ENCODE measurements around the gene PLA2G4A.

Gene PLA2G4A

DNA sequence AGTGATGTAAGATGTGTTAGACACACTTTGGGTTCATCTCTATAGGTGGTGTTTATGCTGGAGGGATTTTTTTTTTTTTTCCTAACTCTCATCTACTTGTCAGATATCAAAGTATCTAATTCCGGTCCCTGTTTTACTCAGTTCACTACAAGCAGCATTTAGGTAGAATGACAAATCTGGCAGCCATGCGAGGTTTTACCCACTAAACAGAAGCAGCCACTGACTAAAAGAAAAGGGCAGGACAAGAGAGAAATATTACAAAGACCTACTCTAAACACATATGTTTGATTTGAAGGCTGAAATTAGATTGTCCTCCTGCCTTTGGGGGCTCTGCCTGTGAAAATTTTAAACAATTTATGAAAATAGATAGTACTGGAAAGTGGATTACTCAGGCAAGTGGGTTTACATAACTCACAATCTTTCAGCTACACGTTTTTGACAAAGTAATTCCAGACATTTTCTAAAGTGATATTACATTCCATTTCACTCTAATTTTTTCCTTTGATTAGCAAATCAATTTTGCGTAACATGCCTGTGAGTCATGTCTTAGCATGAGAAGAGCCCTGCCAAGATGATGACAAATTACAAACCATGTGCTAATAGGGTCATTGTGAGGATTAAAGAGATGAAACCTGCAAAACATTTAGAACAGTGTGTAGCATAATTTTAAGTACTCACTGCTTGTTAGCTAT lies 172.6 kb downstream of the PLA2G4A start:
- TF ChIP-seq POLR2A (IDR thresholded peaks at IDR 0.05; ENCODE audit: low read depth, low read length), result no peak
- no peak for DNase-seq (ENCODE audit: insufficient read length, low spot score)
- no peak for FAIRE-seq

GRCh38 chr1:187003353-187003752 lies 174.6 kb downstream of the PLA2G4A start:
- FAIRE-seq, result no peak
- DNase-seq (ENCODE audit: insufficient read length, low spot score), result no peak
- no peak for TF ChIP-seq POLR2A (IDR thresholded peaks at IDR 0.05; ENCODE audit: low read depth, low read length)

DNA sequence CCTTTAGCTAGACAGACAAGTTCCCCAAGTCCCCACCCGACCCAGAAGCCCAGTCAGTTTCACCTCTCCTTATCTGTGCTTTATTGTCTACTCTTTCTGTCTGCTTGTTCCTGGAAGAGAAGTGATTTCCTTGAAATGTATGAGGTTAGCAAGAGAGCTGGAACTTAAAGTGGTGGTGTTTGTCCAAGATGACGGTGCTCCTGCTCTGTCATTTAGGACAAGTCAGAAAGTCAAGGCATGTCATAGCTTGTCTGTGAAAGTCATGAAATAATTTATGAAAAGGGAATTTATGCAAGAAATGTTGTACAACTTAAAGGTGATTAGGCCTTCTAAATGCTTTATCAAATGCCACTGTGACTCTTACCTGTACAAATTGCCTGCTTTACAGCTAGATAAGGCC lies 178.1 kb downstream of the PLA2G4A start:
- no peak for TF ChIP-seq POLR2A (IDR thresholded peaks at IDR 0.05; ENCODE audit: low read depth, low read length)
- FAIRE-seq (no peak), DNase-seq (ENCODE audit: insufficient read length, low spot score) (no peak)

DNA sequence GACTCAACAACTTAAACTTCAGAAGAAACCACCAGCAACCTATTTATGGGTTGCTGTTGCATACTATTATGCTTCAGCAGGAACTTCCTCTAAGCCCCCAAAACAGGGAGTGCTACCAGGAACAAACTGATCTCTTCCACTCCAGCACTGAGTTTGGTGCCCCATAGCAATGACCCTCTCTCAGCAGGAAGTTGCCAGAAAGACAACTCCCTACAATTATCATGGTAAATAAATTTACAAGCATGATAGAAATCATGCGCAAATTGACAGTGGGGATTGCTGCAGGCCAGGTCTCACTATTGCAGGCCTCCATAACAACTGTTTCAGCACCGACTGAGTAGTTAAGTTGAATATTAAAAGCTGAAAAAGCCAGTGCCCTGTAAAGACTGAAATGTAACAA lies 180.6 kb downstream of the PLA2G4A start:
- no peak for TF ChIP-seq POLR2A (IDR thresholded peaks at IDR 0.05; ENCODE audit: low read depth, low read length)
- DNase-seq (ENCODE audit: insufficient read length, low spot score), result no peak
- no peak for FAIRE-seq

DNA sequence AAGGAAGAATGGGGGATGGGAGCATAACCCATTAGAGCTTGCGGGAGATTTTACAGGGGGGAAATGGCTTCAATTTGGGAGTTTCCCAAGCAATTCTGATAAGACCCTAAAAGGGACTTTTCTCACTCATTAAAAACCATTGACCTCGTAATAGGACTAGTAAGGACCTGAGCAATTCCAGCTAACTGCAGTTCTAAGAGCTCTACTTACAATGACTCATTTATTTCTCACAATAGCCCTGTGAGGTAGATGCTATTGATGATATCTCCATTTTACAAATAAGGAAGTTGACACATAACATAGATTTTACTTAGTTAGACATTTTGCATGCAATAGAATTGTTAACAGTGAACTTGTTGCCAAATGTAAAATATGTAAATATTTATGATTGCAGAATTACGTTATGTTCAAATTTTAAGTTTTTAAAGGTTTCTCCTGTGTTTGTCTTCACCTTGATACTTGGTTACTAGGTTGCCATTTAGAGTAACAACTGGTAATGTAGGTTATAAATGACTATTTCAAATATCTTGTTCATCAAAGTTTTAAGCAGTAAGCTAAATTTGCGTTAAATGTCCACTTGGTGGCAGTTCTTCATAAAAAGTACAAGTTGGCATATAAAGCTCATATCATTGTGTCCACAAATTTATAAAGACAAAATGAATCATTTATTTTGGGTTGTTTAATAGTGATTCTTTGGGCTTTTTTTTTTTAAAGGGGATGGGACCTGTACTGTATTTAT lies 182.0 kb downstream of the PLA2G4A start:
- TF ChIP-seq POLR2A (IDR thresholded peaks at IDR 0.05; ENCODE audit: low read depth, low read length), result no peak
- no peak for FAIRE-seq
- DNase-seq (ENCODE audit: insufficient read length, low spot score), result no peak

- TF ChIP-seq POLR2A (IDR thresholded peaks at IDR 0.05; ENCODE audit: low read depth, low read length), result no peak
- DNase-seq (ENCODE audit: insufficient read length, low spot score) (no peak), FAIRE-seq (no peak)
These were observed 184.9 kb downstream of the PLA2G4A start for GRCh38 chr1:187013582-187014200.

DNA sequence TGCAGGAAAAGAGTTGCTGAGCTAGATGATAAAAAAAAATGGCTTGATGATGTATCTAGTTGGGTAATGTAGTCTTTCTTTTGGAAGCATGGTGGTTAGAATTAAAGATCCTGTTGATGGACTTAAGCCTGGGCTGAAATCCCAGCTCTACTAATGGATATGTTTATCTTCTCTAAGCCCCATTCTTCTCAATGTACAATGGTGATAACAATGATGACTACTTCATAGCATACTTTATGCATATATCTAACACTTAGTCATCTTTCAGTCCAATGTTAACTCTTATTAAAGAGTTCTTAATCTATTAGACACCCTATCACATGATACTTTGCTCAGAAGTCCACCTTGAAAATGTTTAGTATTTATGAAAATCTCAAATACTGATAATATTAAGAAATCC lies 189.5 kb downstream of the PLA2G4A start:
- FAIRE-seq, result no peak
- TF ChIP-seq POLR2A (IDR thresholded peaks at IDR 0.05; ENCODE audit: low read depth, low read length), result no peak
- DNase-seq (ENCODE audit: insufficient read length, low spot score), result no peak

GRCh38 chr1:187027253-187027652 lies 198.5 kb downstream of the PLA2G4A start:
- FAIRE-seq (no peak), DNase-seq (ENCODE audit: insufficient read length, low spot score) (no peak)
- TF ChIP-seq POLR2A (IDR thresholded peaks at IDR 0.05; ENCODE audit: low read depth, low read length), result no peak

GRCh38 chr1:187032316-187032981 lies 203.7 kb downstream of the PLA2G4A start:
- no peak for FAIRE-seq
- DNase-seq (ENCODE audit: insufficient read length, low spot score), result no peak
- TF ChIP-seq POLR2A (IDR thresholded peaks at IDR 0.05; ENCODE audit: low read depth, low read length), result no peak

- TF ChIP-seq POLR2A (IDR thresholded peaks at IDR 0.05; ENCODE audit: low read depth, low read length), result no peak
- no peak for DNase-seq (ENCODE audit: insufficient read length, low spot score)
- FAIRE-seq, result no peak
These were observed 204.4 kb downstream of the PLA2G4A start for GRCh38 chr1:187032982-187033692.

DNA sequence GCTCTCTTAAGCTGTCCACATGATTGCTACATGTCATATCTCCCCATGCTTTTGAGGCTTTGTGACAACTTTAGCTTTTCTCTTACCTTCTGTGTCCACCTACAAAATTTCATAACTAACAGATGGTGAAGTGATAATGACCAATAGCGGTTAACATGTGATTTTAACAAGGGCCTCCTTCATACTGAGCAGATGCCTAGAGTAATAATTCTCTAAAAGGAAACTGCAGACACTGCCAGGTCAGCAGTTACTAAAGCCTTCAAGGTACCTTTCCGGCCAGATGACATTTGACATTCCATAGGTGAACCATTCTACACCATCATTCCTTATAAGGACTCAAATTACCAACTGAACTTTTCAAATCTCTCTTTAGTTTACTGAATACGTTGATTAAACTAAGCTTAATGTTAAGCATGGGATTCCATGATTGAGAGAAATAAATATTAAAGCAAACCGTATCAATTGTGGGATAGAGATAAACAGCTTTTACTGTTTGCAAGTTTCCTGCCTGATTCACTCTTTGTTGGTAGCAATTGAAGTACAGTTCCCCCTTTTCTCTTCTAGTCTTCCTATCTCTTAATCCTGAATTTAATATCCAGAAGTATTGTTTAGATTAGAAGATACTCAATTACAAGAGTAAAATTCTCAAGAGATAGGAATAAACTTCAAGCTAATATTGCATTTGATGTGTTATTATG lies 205.1 kb downstream of the PLA2G4A start:
- FAIRE-seq (no peak), DNase-seq (ENCODE audit: insufficient read length, low spot score) (no peak)
- no peak for TF ChIP-seq POLR2A (IDR thresholded peaks at IDR 0.05; ENCODE audit: low read depth, low read length)

- FAIRE-seq (no peak), DNase-seq (ENCODE audit: insufficient read length, low spot score) (no peak)
- no peak for TF ChIP-seq POLR2A (IDR thresholded peaks at IDR 0.05; ENCODE audit: low read depth, low read length)
These were observed 205.8 kb downstream of the PLA2G4A start for GRCh38 chr1:187034501-187034900.

DNA sequence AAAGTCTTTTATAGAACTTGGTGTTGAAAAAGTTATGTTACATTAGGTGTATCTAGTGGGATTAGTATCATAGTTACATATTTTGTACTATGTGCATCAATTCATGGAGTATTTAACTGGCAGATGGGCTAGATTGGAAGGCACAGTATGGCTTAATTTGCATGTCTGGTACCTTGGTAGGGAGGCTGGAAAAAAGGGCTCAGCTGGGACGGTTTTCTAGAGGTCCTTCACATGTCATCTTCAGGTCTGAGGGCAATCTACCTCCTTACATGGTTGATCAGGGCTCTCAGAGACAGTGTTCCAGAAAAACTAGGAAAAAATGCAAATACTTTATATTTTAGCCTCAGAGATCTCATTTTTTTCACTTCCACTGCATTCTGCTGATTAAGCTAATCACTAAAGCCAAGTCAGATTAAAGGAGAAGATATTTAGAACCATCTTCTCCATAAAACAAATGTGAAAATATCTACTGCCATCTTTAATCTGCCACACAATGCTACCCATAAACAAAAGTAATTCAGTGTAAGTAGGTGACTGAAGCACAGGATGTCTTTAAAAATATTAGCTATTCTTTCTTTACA lies 209.3 kb downstream of the PLA2G4A start:
- DNase-seq (ENCODE audit: insufficient read length, low spot score) (no peak), FAIRE-seq (no peak)

More for the DNA sequence above, 209.3 kb downstream of the PLA2G4A start:
- no peak for TF ChIP-seq POLR2A (IDR thresholded peaks at IDR 0.05; ENCODE audit: low read depth, low read length)

Data from H54 (cell line).